ENCODE measurements around the gene MAGEA6. TPM values are rescaled to one million over a fixed set of nuclear protein-coding genes. Genes with fewer than 3 reads are reported as not detected.
"Not testable (repeated sequence)": the region's sequence is repeated elsewhere in the genome, so short reads cannot be mapped to it uniquely, and the experiment has no call there.

Gene MAGEA6
- total and polyA plus RNA-seq, 12 donors: 0.31 TPM; not detected in 11

DNA sequence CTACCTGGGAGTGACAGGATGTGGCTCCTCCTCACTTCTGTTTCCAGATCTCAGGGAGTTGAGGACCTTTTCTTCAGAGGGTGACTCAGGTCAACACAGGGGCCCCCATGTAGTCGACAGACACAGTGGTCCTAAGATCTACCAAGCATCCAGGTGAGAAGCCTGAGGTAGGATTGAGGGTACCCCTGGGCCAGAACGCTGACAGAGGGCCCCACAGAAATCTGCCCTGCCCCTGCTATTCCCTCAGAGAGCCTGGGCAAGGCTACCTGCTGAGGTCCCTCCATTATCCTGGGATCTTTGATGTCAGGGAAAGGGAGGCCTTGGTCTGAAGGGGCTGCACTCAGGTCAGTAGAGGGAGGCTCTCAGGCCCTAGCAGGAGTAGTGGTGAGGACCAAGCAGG, 34.4 kb downstream of the MAGEA6 start:
- Histone ChIP-seq H3K36me3 (replicated peaks in 1 of 2) (no peaks in the 10 kb centered on the region), H3K27ac (no peak overlapping the region), H3K4me1 (replicated peaks in 1 of 2) (no peaks in the 10 kb centered on the region), H3K9me3 (replicated peaks in 1 of 3) (no peaks in the 10 kb centered on the region), H3K4me3 (no peak overlapping the region), H3K27me3 (no peaks in the 10 kb centered on the region)
- intact Hi-C loops (cut with DNase I): no loop called here
- WGBS, 4 donors: 48 to 69% (median 68%) methylated on average over 2 of the region's 2 CpGs; no CpG with 5 or more reads in 1 of the 4 donors
- TF ChIP-seq, protein P1, sequence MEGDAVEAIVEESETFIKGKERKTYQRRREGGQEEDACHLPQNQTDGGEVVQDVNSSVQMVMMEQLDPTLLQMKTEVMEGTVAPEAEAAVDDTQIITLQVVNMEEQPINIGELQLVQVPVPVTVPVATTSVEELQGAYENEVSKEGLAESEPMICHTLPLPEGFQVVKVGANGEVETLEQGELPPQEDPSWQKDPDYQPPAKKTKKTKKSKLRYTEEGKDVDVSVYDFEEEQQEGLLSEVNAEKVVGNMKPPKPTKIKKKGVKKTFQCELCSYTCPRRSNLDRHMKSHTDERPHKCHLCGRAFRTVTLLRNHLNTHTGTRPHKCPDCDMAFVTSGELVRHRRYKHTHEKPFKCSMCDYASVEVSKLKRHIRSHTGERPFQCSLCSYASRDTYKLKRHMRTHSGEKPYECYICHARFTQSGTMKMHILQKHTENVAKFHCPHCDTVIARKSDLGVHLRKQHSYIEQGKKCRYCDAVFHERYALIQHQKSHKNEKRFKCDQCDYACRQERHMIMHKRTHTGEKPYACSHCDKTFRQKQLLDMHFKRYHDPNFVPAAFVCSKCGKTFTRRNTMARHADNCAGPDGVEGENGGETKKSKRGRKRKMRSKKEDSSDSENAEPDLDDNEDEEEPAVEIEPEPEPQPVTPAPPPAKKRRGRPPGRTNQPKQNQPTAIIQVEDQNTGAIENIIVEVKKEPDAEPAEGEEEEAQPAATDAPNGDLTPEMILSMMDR (IDR thresholded peaks at IDR 0.05): no peak
- no peak for TF ChIP-seq POLR2A (IDR thresholded peaks at IDR 0.05)
- no peak for DNase-seq

DNA sequence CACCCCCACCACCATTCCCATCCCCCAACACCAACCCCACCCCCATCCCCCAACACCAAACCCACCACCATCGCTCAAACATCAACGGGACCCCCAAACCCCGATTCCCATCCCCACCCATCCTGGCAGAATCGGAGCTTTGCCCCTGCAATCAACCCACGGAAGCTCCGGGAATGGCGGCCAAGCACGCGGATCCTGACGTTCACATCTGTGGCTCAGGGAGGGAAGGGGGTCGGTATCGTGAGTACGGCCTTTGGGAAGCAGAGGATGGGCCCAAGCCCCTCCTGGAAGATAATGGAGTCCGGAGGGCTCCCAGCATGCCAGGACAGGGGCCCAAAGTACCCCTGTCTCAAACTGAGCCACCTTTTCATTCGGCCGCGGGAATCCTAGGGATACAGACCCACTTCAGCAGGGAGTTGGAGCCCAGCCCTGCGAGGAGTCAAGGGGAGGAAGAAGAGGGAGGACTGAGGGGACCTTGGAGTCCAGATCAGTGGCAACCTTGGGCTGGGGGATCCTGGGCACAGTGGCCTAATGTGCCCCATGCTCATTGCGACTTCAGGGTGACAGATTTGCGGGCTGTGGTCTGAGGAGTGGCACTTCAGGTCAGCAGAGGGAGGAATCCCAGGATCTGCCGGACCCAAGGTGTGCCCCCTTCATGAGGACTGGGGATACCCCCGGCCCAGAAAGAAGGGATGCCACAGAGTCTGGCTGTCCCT, 35.2 kb downstream of the MAGEA6 start:
- H3K27ac ChIP-seq; H3K9me3 ChIP-seq (replicated peaks in 1 of 3); DNase-seq; H3K4me3 ChIP-seq; H3K27me3 ChIP-seq; H3K4me1 ChIP-seq (replicated peaks in 1 of 2); H3K36me3 ChIP-seq (replicated peaks in 1 of 2); intact Hi-C loops (cut with DNase I): not testable (repeated sequence)
- WGBS, 4 donors: 85 to 89% (median 88%) methylated on average over 9 to 22 of the region's 22 CpGs; no CpG with 5 or more reads in 1 of the 4 donors

- no peak within 1 kb of the TSS for H3K4me3 ChIP-seq
- whole genome bisulfite sequencing, 4 donors: 90 to 100% (median 91%) methylated on average over 1 to 19 of the region's 21 CpGs
- H3K4me1 ChIP-seq (replicated peaks in 1 of 2): no peaks in the 10 kb centered on the region
- H3K36me3 ChIP-seq (replicated peaks in 1 of 2): no peaks in the 10 kb centered on the region
- H3K9me3 ChIP-seq (replicated peaks in 1 of 3): no peaks in the 10 kb centered on the region
- H3K27ac ChIP-seq: no peak within 1 kb of the TSS
- TF ChIP-seq, protein P1 (IDR thresholded peaks at IDR 0.05): no peak
- TF ChIP-seq POLR2A (IDR thresholded peaks at IDR 0.05): no peak
- no peaks in the 10 kb centered on the region for H3K27me3 ChIP-seq
- intact Hi-C loops (cut with DNase I): no loop called here
- no peak for DNase-seq
Observed at GRCh38 chrX:152733261-152733975, 36.1 kb downstream of the MAGEA6 start, which contains the start of the genes CSAG1 and MAGEA12. Gene CSAG1, minus strand, starts transcription at chrX:152733721. Its CDS starts 1,261 bp downstream, at chrX:152732460. Gene MAGEA12, plus strand, starts transcription at chrX:152733757. Its CDS starts 2,405 bp downstream, at chrX:152736162.

DNA sequence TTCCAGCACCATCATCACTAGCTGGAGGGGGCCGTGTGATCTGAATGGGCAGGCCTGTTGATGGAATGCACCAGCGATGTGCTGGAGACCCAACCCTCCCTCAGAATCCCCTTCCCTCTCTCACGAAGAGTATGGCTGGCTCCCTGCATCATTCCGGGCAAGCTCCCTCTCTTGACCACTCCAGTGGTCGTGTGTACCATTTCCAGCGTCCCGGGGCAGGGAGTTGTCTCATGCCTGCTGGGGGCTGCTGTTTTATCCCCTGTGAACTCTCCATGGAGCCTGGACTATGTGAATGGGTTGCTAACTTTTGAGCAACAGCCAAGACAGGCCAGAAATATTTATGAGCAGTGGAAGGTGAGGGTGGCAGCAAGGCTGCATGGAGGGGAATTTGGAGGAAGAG, 44.1 kb downstream of the MAGEA6 start:
- no peak for DNase-seq
- no peaks in the 10 kb centered on the region for H3K9me3 ChIP-seq (replicated peaks in 1 of 3)
- no peak overlapping the region for H3K27ac ChIP-seq
- intact Hi-C loops (cut with DNase I): no loop called here
- no peaks in the 10 kb centered on the region for H3K36me3 ChIP-seq (replicated peaks in 1 of 2)
- no peak for TF ChIP-seq POLR2A (IDR thresholded peaks at IDR 0.05)
- TF ChIP-seq, protein P1 (IDR thresholded peaks at IDR 0.05): no peak
- 54 to 93% (median 67%) methylated on average over 3 to 7 of the region's 7 CpGs for WGBS, 4 donors
- H3K4me3 ChIP-seq: no peak overlapping the region
- no peaks in the 10 kb centered on the region for H3K4me1 ChIP-seq (replicated peaks in 1 of 2)
- no peaks in the 10 kb centered on the region for H3K27me3 ChIP-seq

Other genes starting within 250 kb of the MAGEA6 start
- 1 to 10 TPM in 1 of 9 donors, under 1 TPM in 4, not detected in 4; 0.11 to 3.3 (median 0.51) TPM for gene GABRQ, start 131.8 kb downstream of the MAGEA6 start, total RNA-seq
- 1 to 10 TPM in 1 of 3 donors, under 1 TPM in 2; 0.57 to 4.1 (median 0.97) TPM for gene GABRQ, start 131.8 kb downstream of the MAGEA6 start, polyA plus RNA-seq
- gene MAGEA3, start 70.9 kb downstream of the MAGEA6 start, total RNA-seq: under 1 TPM in 2 of 9 donors, not detected in 7; 0.29 to 0.57 TPM
- gene MAGEA3, start 70.9 kb downstream of the MAGEA6 start, polyA plus RNA-seq: not detected
- not detected for gene CSAG2, start 60.4 kb downstream of the MAGEA6 start, total RNA-seq
- gene CSAG2, start 60.4 kb downstream of the MAGEA6 start, polyA plus RNA-seq: not detected
- not detected for gene MAGEA2B, start 55.1 kb downstream of the MAGEA6 start, total RNA-seq
- gene MAGEA2B, start 55.1 kb downstream of the MAGEA6 start, polyA plus RNA-seq: not detected
- gene CSAG1, start 36.0 kb downstream of the MAGEA6 start, total RNA-seq: not detected
- not detected for gene CSAG1, start 36.0 kb downstream of the MAGEA6 start, polyA plus RNA-seq
- gene MAGEA12, start 35.9 kb downstream of the MAGEA6 start, total RNA-seq: not detected
- gene MAGEA12, start 35.9 kb downstream of the MAGEA6 start, polyA plus RNA-seq: not detected
- gene MAGEA2, start 15.8 kb downstream of the MAGEA6 start, total RNA-seq: not detected
- gene MAGEA2, start 15.8 kb downstream of the MAGEA6 start, polyA plus RNA-seq: not detected
- not detected for gene CSAG3, start 10.5 kb downstream of the MAGEA6 start, total RNA-seq
- gene CSAG3, start 10.5 kb downstream of the MAGEA6 start, polyA plus RNA-seq: not detected
- gene CETN2, start 61.1 kb upstream of the MAGEA6 start, total RNA-seq: 10 to 100 TPM; 26.8 to 89.9 (median 34.0) TPM
- 100 to 1,000 TPM in 1 of 3 donors, 10 to 100 TPM in 2; 33.2 to 170 (median 56.2) TPM for gene CETN2, start 61.1 kb upstream of the MAGEA6 start, polyA plus RNA-seq
- 100 to 1,000 TPM in 2 of 9 donors, 10 to 100 TPM in 7; 12.9 to 215 (median 25.0) TPM for gene NSDHL, start 61.4 kb upstream of the MAGEA6 start, total RNA-seq
- gene NSDHL, start 61.4 kb upstream of the MAGEA6 start, polyA plus RNA-seq: 100 to 1,000 TPM in 1 of 3 donors, 10 to 100 TPM in 1, 1 to 10 TPM in 1; 7.1 to 228 (median 21.8) TPM
- 100 to 1,000 TPM in 1 of 9 donors, 10 to 100 TPM in 3, 1 to 10 TPM in 5; 1.4 to 303 (median 10.0) TPM for gene ZNF185, start 128.4 kb upstream of the MAGEA6 start, total RNA-seq
- gene ZNF185, start 128.4 kb upstream of the MAGEA6 start, polyA plus RNA-seq: 100 to 1,000 TPM in 1 of 3 donors, 1 to 10 TPM in 2; 4.3 to 165 (median 4.8) TPM
- gene PNMA5, start 224.4 kb upstream of the MAGEA6 start, total RNA-seq: not detected
- under 1 TPM in 2 of 3 donors, not detected in 1; 0.07 to 0.16 TPM for gene PNMA5, start 224.4 kb upstream of the MAGEA6 start, polyA plus RNA-seq